Left ventricle myocardium inferior (tissue), 1 donor: ENCODE data around the gene FAM120A. TPM values are rescaled to one million over a fixed set of nuclear protein-coding genes. Genes with fewer than 3 reads are reported as not detected.

Source experiments
- DNase-seq: peaks from one replicate; pipeline ENCODE4 v3.0.0-alpha.2; 2020
- H3K27ac ChIP-seq: fragments of 200-600 bp; replicated peaks from 2 replicates; pipeline ENCODE4 v1.8.0; 2021
- H3K27me3 ChIP-seq: fragments of 200-600 bp; 2 replicates; pipeline ENCODE4 v1.8.0; 2021; ENCODE audit warnings: low read depth
- H3K36me3 ChIP-seq: fragments of 200-600 bp; 2 replicates; pipeline ENCODE4 v1.8.0; 2021
- H3K4me1 ChIP-seq: fragments of 200-600 bp; 2 replicates; pipeline ENCODE4 v1.8.0; 2021
- H3K4me3 ChIP-seq: fragments of 200-600 bp; 2 replicates; pipeline ENCODE4 v1.8.0; 2021; ENCODE audit warnings: mild to moderate bottlenecking, moderate library complexity
- H3K9me3 ChIP-seq: fragments of 200-600 bp; replicated peaks from 2 replicates; pipeline ENCODE4 v1.8.0; 2021
- CTCF ChIP-seq: fragments of 200-600 bp; IDR thresholded peaks from 2 replicates; pipeline ENCODE4 v1.8.0; 2021; ENCODE audit warnings: antibody characterized with exemption, mild to moderate bottlenecking, borderline replicate concordance
- intact Hi-C: fragments of 100-400 bp; cut with micrococcal nuclease; formaldehyde crosslinking; loops from one replicate; pipeline ENCODE4 v1.11.0; 2022
- total RNA-seq: library from RNA; stranded (reverse); fragmentation: NEBNext Ultra II Directional; extraction: Animal tissue kit (Norgen Biotek cat#: 25700); gene quantifications from one replicate; pipeline ENCODE4 v1.2.1, GENCODE V29; 2021
- donor health status: DM: no; HTN: yes; CAD: no; lungs with severe emphysema.

FAM120A gene
- total RNA-seq, 1 donor from 2014 or later = 104 TPM

DNA sequence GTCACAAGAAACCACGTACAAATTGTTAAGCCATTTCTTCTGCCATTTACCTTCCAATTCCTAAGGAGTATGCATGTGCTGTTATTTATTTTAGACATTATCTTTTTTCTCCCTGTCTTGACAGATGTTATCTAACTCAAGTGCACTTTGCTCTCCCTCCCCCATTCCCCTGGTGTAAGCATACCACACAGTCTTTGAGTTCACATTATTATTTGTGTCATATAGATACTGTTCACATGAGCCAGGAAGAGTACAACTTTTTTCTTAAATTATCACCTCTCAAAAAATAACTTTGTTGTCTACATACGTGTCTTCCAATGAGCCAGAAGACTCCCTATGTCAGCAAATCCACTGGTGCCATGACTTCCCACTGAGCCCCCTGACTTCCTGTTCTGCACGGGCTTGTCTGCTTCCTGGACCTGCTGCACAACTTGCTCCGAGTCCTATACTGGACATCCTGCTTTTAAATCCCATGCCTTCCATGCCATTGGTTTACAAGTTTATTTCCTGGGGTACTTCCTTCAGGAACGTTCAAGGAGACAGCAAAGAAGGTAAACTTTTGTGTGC lies 19.9 kb upstream of the FAM120A start:
- Histone ChIP-seq H3K9me3 (no peaks in the 10 kb centered on the region), H3K36me3 (no peaks in the 10 kb centered on the region), H3K4me3 (no peak overlapping the region), H3K4me1 (peaks cover 9% of the 10 kb centered on the region), H3K27me3 (no peaks in the 10 kb centered on the region), H3K27ac (no peak overlapping the region)
- no peak for DNase-seq
- TF ChIP-seq CTCF = no peak
- intact Hi-C loops = no loop called here

GRCh38 chr9:93432964-93433363 lies 18.5 kb upstream of the FAM120A start:
- no peaks in the 10 kb centered on the region for H3K9me3 ChIP-seq
- no peaks in the 10 kb centered on the region for H3K27me3 ChIP-seq
- no peak for TF ChIP-seq CTCF
- peaks cover under 1% of the 10 kb centered on the region for H3K4me1 ChIP-seq
- no peaks in the 10 kb centered on the region for H3K36me3 ChIP-seq
- intact Hi-C loops = no loop called here
- H3K4me3 ChIP-seq = no peak overlapping the region
- no peak for DNase-seq
- H3K27ac ChIP-seq = no peak overlapping the region

GRCh38 chr9:93434056-93434455 lies 17.4 kb upstream of the FAM120A start:
- no peak overlapping the region for H3K4me3 ChIP-seq
- no peaks in the 10 kb centered on the region for H3K9me3 ChIP-seq
- H3K36me3 ChIP-seq = no peaks in the 10 kb centered on the region
- TF ChIP-seq CTCF = no peak
- DNase-seq = no peak
- H3K27ac ChIP-seq = no peak overlapping the region
- H3K4me1 ChIP-seq = no peaks in the 10 kb centered on the region
- intact Hi-C loops = no loop called here
- no peaks in the 10 kb centered on the region for H3K27me3 ChIP-seq

DNA sequence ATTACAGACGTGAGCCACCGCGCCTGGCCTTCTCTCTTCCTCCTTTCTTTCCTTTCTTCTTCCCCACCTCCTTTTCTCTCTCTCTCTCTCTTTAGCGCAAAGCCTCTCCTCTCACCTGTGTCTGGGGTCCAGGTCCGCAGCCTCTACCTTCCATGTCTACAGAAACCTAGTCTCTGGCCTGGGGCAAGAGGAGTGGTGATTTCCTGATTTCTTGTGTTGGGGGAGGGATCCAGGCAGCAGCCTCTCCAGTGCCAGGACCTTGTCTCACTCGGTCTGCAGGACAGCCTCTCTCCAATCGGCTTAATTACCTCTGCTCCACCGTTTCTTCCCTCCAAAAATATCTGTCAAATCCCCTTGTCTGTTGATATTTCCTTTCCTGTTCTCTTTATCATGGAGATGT lies 16.1 kb upstream of the FAM120A start:
- Histone ChIP-seq H3K27me3 (no peaks in the 10 kb centered on the region), H3K9me3 (no peaks in the 10 kb centered on the region), H3K4me1 (no peaks in the 10 kb centered on the region), H3K4me3 (no peak overlapping the region), H3K27ac (no peak overlapping the region), H3K36me3 (no peaks in the 10 kb centered on the region)
- intact Hi-C loops = no loop called here
- no peak for DNase-seq
- TF ChIP-seq CTCF = no peak

DNA sequence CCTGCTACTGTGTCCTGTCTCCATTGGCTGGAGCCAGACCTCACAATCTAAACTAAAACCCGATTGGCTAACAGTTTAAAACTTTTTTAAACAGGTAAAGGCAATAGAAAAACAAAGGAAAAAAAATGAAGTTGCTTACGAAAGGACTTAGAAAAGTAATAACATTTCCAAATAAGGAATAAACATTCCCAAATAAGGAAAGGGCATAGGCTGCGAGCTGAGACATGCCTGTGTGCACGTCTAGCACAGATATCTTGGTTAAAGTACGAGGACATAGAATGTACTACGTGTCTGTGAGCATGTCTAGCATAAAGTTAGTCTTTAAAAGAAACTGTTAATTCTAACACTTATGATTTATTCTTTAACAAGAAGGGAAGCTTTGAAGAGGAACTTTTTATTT lies 15.3 kb upstream of the FAM120A start:
- Histone ChIP-seq H3K27me3 (no peaks in the 10 kb centered on the region), H3K4me1 (no peaks in the 10 kb centered on the region), H3K9me3 (no peaks in the 10 kb centered on the region), H3K36me3 (no peaks in the 10 kb centered on the region), H3K4me3 (no peak overlapping the region), H3K27ac (no peak overlapping the region)
- no peak for TF ChIP-seq CTCF
- intact Hi-C loops = no loop called here
- no peak for DNase-seq
